Hematopoietic multipotent progenitor cell treated with erythropoietin and hydrocortisone succinate and interleukin-3 and kit ligand, for 6 days (in vitro differentiated cells): ENCODE measurements around the gene PCK2.

ENCODE experiments used
- DNase-seq: peaks from one replicate; pipeline ENCODE4 v3.0.0-alpha.2; 2015

The PCK2 gene

GRCh38 chr14:24139272-24139934, 45.3 kb downstream of the PCK2 start:
- DNase-seq: peak; percentile 25

- DNase-seq: peak; percentile 100
Measured at GRCh38 chr14:24141097-24141880, 47.2 kb downstream of the PCK2 start, which contains the start of gene EMC9. TSS of gene EMC9 (minus strand) at chr14:24141591. CDS start at chr14:24141304, 287 bp downstream.

- DNase-seq: no peak
Measured at GRCh38 chr14:24143511-24143910, 49.4 kb downstream of the PCK2 start.

GRCh38 chr14:24144451-24144850, 50.3 kb downstream of the PCK2 start:
- no peak for DNase-seq

GRCh38 chr14:24145219-24145618, 51.1 kb downstream of the PCK2 start:
- DNase-seq: no peak

- no peak for DNase-seq
Measured at GRCh38 chr14:24145690-24146452, 51.8 kb downstream of the PCK2 start.

GRCh38 chr14:24146453-24146977, 52.4 kb downstream of the PCK2 start, which contains the start of gene PSME2:
TSS of gene PSME2 (minus strand) at chr14:24146610. CDS start at chr14:24146581, 29 bp downstream.
- DNase-seq: peak; percentile 97

- DNase-seq: peak; percentile 100
Measured at GRCh38 chr14:24146978-24147760, 53.1 kb downstream of the PCK2 start, which contains the start of gene RNF31. TSS of gene RNF31 (plus strand) at chr14:24147498. CDS start at chr14:24147699, 201 bp downstream.

GRCh38 chr14:24147761-24148428, 53.8 kb downstream of the PCK2 start:
- peak; percentile 40 for DNase-seq

- no peak for DNase-seq
Measured at GRCh38 chr14:24149302-24149969, 55.3 kb downstream of the PCK2 start.

- no peak for DNase-seq
Measured at GRCh38 chr14:24150061-24150460, 56.0 kb downstream of the PCK2 start.

GRCh38 chr14:24150567-24150966, 56.5 kb downstream of the PCK2 start:
- no peak for DNase-seq

GRCh38 chr14:24150993-24151392, 56.9 kb downstream of the PCK2 start:
- DNase-seq: no peak

GRCh38 chr14:24151404-24152080, 57.4 kb downstream of the PCK2 start:
- no peak for DNase-seq
